HT-29 (cell line): ENCODE measurements around the gene SH3BGRL3. TPM values are rescaled to one million over a fixed set of nuclear protein-coding genes. Genes with fewer than 3 reads are reported as not detected.
"Not testable (repeated sequence)": the region's sequence is repeated elsewhere in the genome, so short reads cannot be mapped to it uniquely, and the experiment has no call there.

Experiments
- DNase-seq: peaks from one replicate; pipeline ENCODE4 v3.0.0-alpha.2; 2015; ENCODE audit warnings: low spot score
- total RNA-seq: library from RNA; depleted of rRNA; stranded (reverse); fragments of >200 nt; shearing (Covaris generic); gene quantifications from 2 replicates; pipeline ENCODE4 v1.2.3, GENCODE V29; 2014; rRNA removed

SH3BGRL3 gene
- total RNA-seq, 1 experiment from 2014 or later, result 198 TPM

GRCh38 chr1:26317146-26317545 is 37.3 kb downstream of the SH3BGRL3 start:
- no peak for DNase-seq

GRCh38 chr1:26317612-26318337 is 37.9 kb downstream of the SH3BGRL3 start, which contains the start of gene CD52:
Gene CD52, plus strand, starts transcription at chr1:26317958. Its CDS starts 60 bp downstream, at chr1:26318018.
- no peak for DNase-seq

- no peak for DNase-seq
These were observed 38.6 kb downstream of the SH3BGRL3 start for GRCh38 chr1:26318338-26319064.

GRCh38 chr1:26320896-26321295 is 41.0 kb downstream of the SH3BGRL3 start:
- no peak for DNase-seq

GRCh38 chr1:26321315-26322041 is 41.6 kb downstream of the SH3BGRL3 start:
- peak; percentile 91 for DNase-seq

- DNase-seq, result no peak
These were observed 42.1 kb downstream of the SH3BGRL3 start for GRCh38 chr1:26322042-26322331.

- DNase-seq, result no peak
These were observed 43.5 kb downstream of the SH3BGRL3 start for GRCh38 chr1:26323382-26323781.

- DNase-seq, result no peak
These were observed 44.7 kb downstream of the SH3BGRL3 start for GRCh38 chr1:26324550-26324949.

GRCh38 chr1:26327956-26328362 is 48.1 kb downstream of the SH3BGRL3 start:
- no peak for DNase-seq

- DNase-seq, result no peak
These were observed 48.7 kb downstream of the SH3BGRL3 start for GRCh38 chr1:26328597-26328996.

- not testable (repeated sequence) for DNase-seq
These were observed 49.5 kb downstream of the SH3BGRL3 start for GRCh38 chr1:26329380-26329779.

- no peak for DNase-seq
These were observed 50.4 kb downstream of the SH3BGRL3 start for GRCh38 chr1:26330276-26330675.

Other genes with a start within 250 kb of the SH3BGRL3 start
- 0.51 and 0.99 TPM in 2 replicates for gene SLC30A2, start 234.0 kb upstream of the SH3BGRL3 start, total RNA-seq
- gene TRIM63, start 212.5 kb upstream of the SH3BGRL3 start, total RNA-seq, result 0.05 and 0.10 TPM in 2 replicates
- gene PDIK1L, start 168.3 kb upstream of the SH3BGRL3 start, total RNA-seq, result 3.9 and 4.3 TPM in 2 replicates
- gene FAM110D, start 121.0 kb upstream of the SH3BGRL3 start, total RNA-seq, result not detected in 2 replicates
- not detected in 2 replicates for gene C1orf232, start 111.1 kb upstream of the SH3BGRL3 start, total RNA-seq
- 170 and 217 TPM in 2 replicates for gene ZNF593, start 110.2 kb upstream of the SH3BGRL3 start, total RNA-seq
- gene ZNF593OS, start 108.3 kb upstream of the SH3BGRL3 start, total RNA-seq, result 1.6 TPM in 1 of 2 replicates, not detected in the other
- 39.9 and 40.4 TPM in 2 replicates for gene CNKSR1, start 102.6 kb upstream of the SH3BGRL3 start, total RNA-seq
- gene CATSPER4, start 89.5 kb upstream of the SH3BGRL3 start, total RNA-seq, result not detected in 2 replicates
- gene CEP85, start 45.9 kb upstream of the SH3BGRL3 start, total RNA-seq, result 25.8 and 27.0 TPM in 2 replicates
- gene UBXN11, start 26.6 kb downstream of the SH3BGRL3 start, total RNA-seq, result 22.0 and 26.8 TPM in 2 replicates
- gene CD52, start 37.9 kb downstream of the SH3BGRL3 start, total RNA-seq, result 1.5 and 2.1 TPM in 2 replicates
- gene CRYBG2, start 74.0 kb downstream of the SH3BGRL3 start, total RNA-seq, result 32.7 and 49.4 TPM in 2 replicates
- not detected in 2 replicates for gene ZNF683, start 92.7 kb downstream of the SH3BGRL3 start, total RNA-seq
- gene LIN28A, start 130.7 kb downstream of the SH3BGRL3 start, total RNA-seq, result not detected in 2 replicates
- gene DHDDS, start 152.2 kb downstream of the SH3BGRL3 start, total RNA-seq, result 36.0 and 43.9 TPM in 2 replicates
- gene HMGN2, start 192.4 kb downstream of the SH3BGRL3 start, total RNA-seq, result 449 and 531 TPM in 2 replicates
- 72.6 and 79.8 TPM in 2 replicates for gene RPS6KA1, start 249.7 kb downstream of the SH3BGRL3 start, total RNA-seq